Measurements from ENCODE around the gene ADIG.

Gene ADIG

DNA sequence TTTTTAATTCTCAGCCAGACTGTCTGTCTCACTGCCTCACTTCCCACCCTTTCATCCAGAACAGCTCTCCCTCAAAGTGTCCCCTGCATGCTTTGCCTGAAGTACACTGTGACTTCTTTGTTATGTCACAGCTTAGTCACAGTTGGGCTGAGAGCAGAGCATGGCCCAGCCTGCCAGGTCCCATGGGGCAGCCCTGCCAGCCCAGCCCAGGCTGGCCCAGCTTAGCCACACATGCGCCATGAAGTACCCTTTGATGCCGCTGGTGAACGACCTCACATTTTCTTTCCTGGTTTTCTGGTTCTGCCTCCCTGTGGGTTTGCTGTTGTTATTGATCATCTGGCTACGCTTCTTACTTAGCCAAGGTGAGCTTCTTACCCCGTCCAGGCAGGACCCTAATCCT, at the start of gene ADIG:
TSS of gene ADIG (plus strand) at position 185 of the 400 bp plus-strand sequence. CDS start at position 239, 54 bp downstream.
- H3K9me3 ChIP-seq (ENCODE audit: control insufficient read depth in 1 of 2, low read length in 2 of 2): no peaks in the 10 kb centered on the region

GRCh38 chr20:38534756-38535155, 46.2 kb upstream of the ADIG start:
- Histone ChIP-seq H3K27ac (ENCODE audit: low read length) (no peak overlapping the region), H3K36me3 (ENCODE audit: control insufficient read depth in 1 of 2, insufficient read depth in 2 of 2, low read length in 2 of 2) (peaks cover 60 to 73% of the 10 kb centered on the region in 2 donors)

More for the DNA sequence above, at the start of gene ADIG:
- H3K27ac ChIP-seq (ENCODE audit: low read length): no peak within 1 kb of the TSS
- no peaks in the 10 kb centered on the region for H3K27me3 ChIP-seq (ENCODE audit: low read depth, low read length)
- no peak within 1 kb of the TSS for H3K4me3 ChIP-seq (ENCODE audit: low read depth in 1 of 2, low read length in 2 of 2)
- peaks cover 5 to 18% of the 10 kb centered on the region in 2 donors for H3K36me3 ChIP-seq (ENCODE audit: control insufficient read depth in 1 of 2, insufficient read depth in 2 of 2, low read length in 2 of 2)
- no peaks in the 10 kb centered on the region for H3K4me1 ChIP-seq (ENCODE audit: control insufficient read depth in 1 of 2, insufficient read depth in 2 of 2, low read length in 2 of 2)

DNA sequence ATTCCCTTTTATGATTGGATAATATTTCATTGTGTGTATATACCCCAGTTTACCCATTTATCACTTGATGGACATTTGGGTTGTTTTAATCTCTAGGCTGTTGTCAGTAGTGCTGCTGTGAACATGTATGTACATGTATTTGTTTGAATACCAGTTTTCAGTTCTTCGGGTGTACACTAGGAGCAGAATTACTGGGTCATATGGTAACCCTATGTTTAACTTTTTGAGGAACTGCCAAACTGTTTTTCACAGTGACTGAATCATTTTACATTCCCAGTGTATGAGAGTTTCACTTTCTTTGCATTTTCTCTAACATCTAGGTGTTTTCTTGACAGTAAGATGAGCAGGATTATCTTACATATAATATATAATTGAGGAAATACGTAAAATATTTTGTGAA, 44.7 kb upstream of the ADIG start:
- Histone ChIP-seq H3K9me3 (ENCODE audit: control insufficient read depth in 1 of 2, low read length in 2 of 2) (no peaks in the 10 kb centered on the region), H3K27me3 (ENCODE audit: low read depth, low read length) (no peaks in the 10 kb centered on the region), H3K4me3 (ENCODE audit: low read depth in 1 of 2, low read length in 2 of 2) (no peak overlapping the region), H3K4me1 (ENCODE audit: control insufficient read depth in 1 of 2, insufficient read depth in 2 of 2, low read length in 2 of 2) (no peaks in the 10 kb centered on the region), H3K27ac (ENCODE audit: low read length) (no peak overlapping the region), H3K36me3 (ENCODE audit: control insufficient read depth in 1 of 2, insufficient read depth in 2 of 2, low read length in 2 of 2) (peaks cover 67 to 86% of the 10 kb centered on the region in 2 donors)

More at GRCh38 chr20:38534756-38535155, 46.2 kb upstream of the ADIG start:
- no peaks in the 10 kb centered on the region for H3K9me3 ChIP-seq (ENCODE audit: control insufficient read depth in 1 of 2, low read length in 2 of 2)
- H3K4me3 ChIP-seq (ENCODE audit: low read depth in 1 of 2, low read length in 2 of 2): no peak overlapping the region
- H3K27me3 ChIP-seq (ENCODE audit: low read depth, low read length): no peaks in the 10 kb centered on the region
- no peaks in the 10 kb centered on the region for H3K4me1 ChIP-seq (ENCODE audit: control insufficient read depth in 1 of 2, insufficient read depth in 2 of 2, low read length in 2 of 2)

DNA sequence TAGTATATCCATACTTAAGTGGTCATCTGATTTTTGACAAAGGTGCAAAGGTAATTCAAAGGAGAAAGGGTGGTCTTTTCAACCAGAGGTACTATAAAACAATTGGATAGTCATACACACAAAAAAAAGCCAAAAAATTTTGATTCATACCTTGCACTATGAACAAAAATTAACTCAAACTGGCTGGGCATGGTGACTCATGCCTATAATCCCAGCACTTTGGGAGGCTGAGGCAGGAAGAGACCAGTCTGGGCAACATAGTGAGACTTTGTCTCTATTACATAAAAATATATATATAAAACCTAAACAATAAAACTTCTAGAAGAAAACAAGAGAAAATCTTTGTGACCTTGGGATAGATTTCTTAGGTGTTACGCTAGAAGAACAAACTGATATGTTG, 43.8 kb upstream of the ADIG start:
- no peaks in the 10 kb centered on the region for H3K4me1 ChIP-seq (ENCODE audit: control insufficient read depth in 1 of 2, insufficient read depth in 2 of 2, low read length in 2 of 2)
- H3K9me3 ChIP-seq (ENCODE audit: control insufficient read depth in 1 of 2, low read length in 2 of 2): no peaks in the 10 kb centered on the region
- H3K27ac ChIP-seq (ENCODE audit: low read length): no peak overlapping the region
- H3K4me3 ChIP-seq (ENCODE audit: low read depth in 1 of 2, low read length in 2 of 2): no peak overlapping the region
- no peaks in the 10 kb centered on the region for H3K27me3 ChIP-seq (ENCODE audit: low read depth, low read length)
- H3K36me3 ChIP-seq (ENCODE audit: control insufficient read depth in 1 of 2, insufficient read depth in 2 of 2, low read length in 2 of 2): peaks cover 71 to 85% of the 10 kb centered on the region in 2 donors

GRCh38 chr20:38538789-38539188, 42.2 kb upstream of the ADIG start:
- peaks cover 80 to 82% of the 10 kb centered on the region in 2 donors for H3K36me3 ChIP-seq (ENCODE audit: control insufficient read depth in 1 of 2, insufficient read depth in 2 of 2, low read length in 2 of 2)
- H3K4me1 ChIP-seq (ENCODE audit: control insufficient read depth in 1 of 2, insufficient read depth in 2 of 2, low read length in 2 of 2): peaks cover 0 to 11% of the 10 kb centered on the region in 2 donors
- no peak overlapping the region for H3K27ac ChIP-seq (ENCODE audit: low read length)
- H3K4me3 ChIP-seq (ENCODE audit: low read depth in 1 of 2, low read length in 2 of 2): no peak overlapping the region
- no peaks in the 10 kb centered on the region for H3K9me3 ChIP-seq (ENCODE audit: control insufficient read depth in 1 of 2, low read length in 2 of 2)
- no peaks in the 10 kb centered on the region for H3K27me3 ChIP-seq (ENCODE audit: low read depth, low read length)

DNA sequence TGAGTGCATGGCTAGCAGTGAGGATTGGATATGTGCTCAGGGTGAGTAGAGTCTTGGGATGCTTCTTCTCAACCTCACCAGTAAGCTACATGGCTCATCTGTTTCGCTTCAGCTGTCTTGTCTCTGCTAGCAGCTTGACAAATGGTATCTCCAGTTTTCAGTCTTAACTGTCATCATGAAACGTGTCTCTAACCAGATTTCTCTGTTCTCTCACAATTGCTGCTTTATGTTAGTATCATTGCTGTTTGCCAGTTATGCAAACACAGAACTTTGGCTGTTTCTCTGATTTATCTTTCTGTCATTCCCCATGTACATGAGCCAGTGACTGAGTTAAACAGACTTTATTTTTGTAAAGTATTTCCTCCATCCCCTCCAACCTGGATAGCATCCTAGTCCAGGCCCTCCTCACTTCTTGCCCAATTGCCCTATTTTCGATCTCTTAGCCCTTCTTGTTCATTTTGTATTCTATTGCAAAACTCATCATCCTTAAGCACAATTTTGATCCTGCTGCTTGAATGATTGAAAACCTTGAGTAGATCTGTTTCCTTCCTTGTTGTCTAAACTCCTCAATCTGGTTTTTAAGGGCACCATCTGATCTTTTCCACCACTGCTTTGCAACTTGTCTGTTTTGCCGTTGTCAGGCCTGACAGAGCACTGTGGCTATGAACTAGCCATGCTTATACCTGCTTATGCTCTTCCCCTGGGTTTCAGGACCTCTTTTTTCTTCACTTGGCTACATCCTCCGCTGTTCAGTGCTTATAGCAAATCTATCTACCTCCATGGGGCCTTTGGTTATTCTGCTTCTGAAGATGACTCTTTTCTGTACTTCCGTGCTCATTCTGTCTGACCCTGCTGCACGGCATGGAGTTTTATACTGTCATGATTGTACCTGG, 37.7 kb upstream of the ADIG start:
- H3K9me3 ChIP-seq (ENCODE audit: control insufficient read depth in 1 of 2, low read length in 2 of 2): no peaks in the 10 kb centered on the region
- H3K27ac ChIP-seq (ENCODE audit: low read length): no peak overlapping the region
- H3K27me3 ChIP-seq (ENCODE audit: low read depth, low read length): no peaks in the 10 kb centered on the region
- H3K4me3 ChIP-seq (ENCODE audit: low read depth in 1 of 2, low read length in 2 of 2): no peak overlapping the region
- peaks cover 75 to 79% of the 10 kb centered on the region in 2 donors for H3K36me3 ChIP-seq (ENCODE audit: control insufficient read depth in 1 of 2, insufficient read depth in 2 of 2, low read length in 2 of 2)
- H3K4me1 ChIP-seq (ENCODE audit: control insufficient read depth in 1 of 2, insufficient read depth in 2 of 2, low read length in 2 of 2): peaks cover 0 to 11% of the 10 kb centered on the region in 2 donors

GRCh38 chr20:38545771-38546170, 35.2 kb upstream of the ADIG start:
- Histone ChIP-seq H3K9me3 (ENCODE audit: control insufficient read depth in 1 of 2, low read length in 2 of 2) (no peaks in the 10 kb centered on the region), H3K4me3 (ENCODE audit: low read depth in 1 of 2, low read length in 2 of 2) (no peak overlapping the region), H3K36me3 (ENCODE audit: control insufficient read depth in 1 of 2, insufficient read depth in 2 of 2, low read length in 2 of 2) (peaks cover 59 to 63% of the 10 kb centered on the region in 2 donors), H3K27me3 (ENCODE audit: low read depth, low read length) (no peaks in the 10 kb centered on the region), H3K27ac (ENCODE audit: low read length) (no peak overlapping the region), H3K4me1 (ENCODE audit: control insufficient read depth in 1 of 2, insufficient read depth in 2 of 2, low read length in 2 of 2) (peaks cover 0 to 11% of the 10 kb centered on the region in 2 donors)

- Histone ChIP-seq H3K4me3 (ENCODE audit: low read depth in 1 of 2, low read length in 2 of 2) (no peak overlapping the region), H3K4me1 (ENCODE audit: control insufficient read depth in 1 of 2, insufficient read depth in 2 of 2, low read length in 2 of 2) (peaks cover 0 to 10% of the 10 kb centered on the region in 2 donors), H3K27ac (ENCODE audit: low read length) (no peak overlapping the region), H3K27me3 (ENCODE audit: low read depth, low read length) (no peaks in the 10 kb centered on the region), H3K36me3 (ENCODE audit: control insufficient read depth in 1 of 2, insufficient read depth in 2 of 2, low read length in 2 of 2) (peaks cover 53 to 61% of the 10 kb centered on the region in 2 donors), H3K9me3 (ENCODE audit: control insufficient read depth in 1 of 2, low read length in 2 of 2) (no peaks in the 10 kb centered on the region)
Observed at GRCh38 chr20:38547288-38548085, 33.5 kb upstream of the ADIG start.

DNA sequence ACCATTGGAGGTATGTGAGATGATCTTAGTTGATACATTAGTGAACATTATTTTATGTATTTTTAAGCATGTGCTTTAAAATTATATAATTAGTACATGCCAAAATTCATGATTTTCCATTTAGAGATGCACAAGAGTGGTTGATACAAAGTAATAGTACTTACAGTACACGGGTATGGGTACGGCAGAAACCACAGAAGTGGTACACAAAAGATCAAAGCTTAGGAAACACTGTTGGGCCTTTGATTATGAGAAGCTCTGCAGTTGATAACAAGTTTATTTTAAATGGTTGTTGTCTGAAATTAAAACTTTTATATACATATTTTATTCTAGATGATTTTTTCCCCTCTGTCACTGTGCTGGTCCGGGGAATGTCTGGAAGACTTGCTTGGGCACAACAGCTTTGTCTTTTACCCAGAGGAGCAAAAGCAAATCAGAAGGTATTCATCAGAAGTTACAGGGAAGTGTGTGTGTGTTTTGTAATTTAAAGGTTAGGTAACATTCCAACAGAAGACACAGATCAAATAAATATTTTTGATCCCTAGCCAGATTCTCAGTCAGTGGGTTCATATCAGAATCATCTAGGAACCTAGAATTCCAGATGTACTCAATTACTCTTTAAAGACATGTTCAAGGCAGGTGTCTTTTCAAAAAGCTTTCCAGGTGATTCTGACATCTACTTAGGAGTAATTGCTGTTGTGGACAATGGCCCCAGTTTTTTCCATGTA, 32.5 kb upstream of the ADIG start:
- Histone ChIP-seq H3K4me3 (ENCODE audit: low read depth in 1 of 2, low read length in 2 of 2) (no peak overlapping the region), H3K9me3 (ENCODE audit: control insufficient read depth in 1 of 2, low read length in 2 of 2) (no peaks in the 10 kb centered on the region), H3K4me1 (ENCODE audit: control insufficient read depth in 1 of 2, insufficient read depth in 2 of 2, low read length in 2 of 2) (no peaks in the 10 kb centered on the region), H3K36me3 (ENCODE audit: control insufficient read depth in 1 of 2, insufficient read depth in 2 of 2, low read length in 2 of 2) (peaks cover 57 to 69% of the 10 kb centered on the region in 2 donors), H3K27me3 (ENCODE audit: low read depth, low read length) (no peaks in the 10 kb centered on the region), H3K27ac (ENCODE audit: low read length) (no peak overlapping the region)

DNA sequence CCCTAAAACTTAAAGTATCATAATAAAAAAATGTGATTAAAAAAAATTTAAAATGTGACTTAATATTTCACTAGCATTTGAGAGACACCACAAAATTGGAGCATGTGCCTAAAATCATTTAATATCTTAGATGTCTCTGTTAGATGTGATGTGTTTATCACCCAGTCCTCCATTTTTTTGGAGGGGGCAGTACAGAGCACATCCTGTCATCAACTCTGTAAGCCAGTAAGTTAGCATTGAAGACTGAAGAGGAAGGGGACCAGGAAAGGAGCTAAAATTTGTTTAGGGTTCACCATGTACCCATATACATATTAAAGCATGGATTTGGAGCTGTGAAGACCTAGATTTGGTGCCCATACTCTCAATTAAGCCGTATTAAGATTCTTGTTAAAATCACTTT, 30.7 kb upstream of the ADIG start:
- Histone ChIP-seq H3K36me3 (ENCODE audit: control insufficient read depth in 1 of 2, insufficient read depth in 2 of 2, low read length in 2 of 2) (peaks cover 64 to 82% of the 10 kb centered on the region in 2 donors), H3K4me3 (ENCODE audit: low read depth in 1 of 2, low read length in 2 of 2) (no peak overlapping the region), H3K27ac (ENCODE audit: low read length) (no peak overlapping the region), H3K27me3 (ENCODE audit: low read depth, low read length) (no peaks in the 10 kb centered on the region), H3K4me1 (ENCODE audit: control insufficient read depth in 1 of 2, insufficient read depth in 2 of 2, low read length in 2 of 2) (no peaks in the 10 kb centered on the region), H3K9me3 (ENCODE audit: control insufficient read depth in 1 of 2, low read length in 2 of 2) (no peaks in the 10 kb centered on the region)

All from muscle layer of duodenum (tissue), 2 donors.